ENCODE data around the gene NSG1. TPM values are rescaled to one million over a fixed set of nuclear protein-coding genes. Genes with fewer than 3 reads are reported as not detected.

NSG1 gene, protein sequence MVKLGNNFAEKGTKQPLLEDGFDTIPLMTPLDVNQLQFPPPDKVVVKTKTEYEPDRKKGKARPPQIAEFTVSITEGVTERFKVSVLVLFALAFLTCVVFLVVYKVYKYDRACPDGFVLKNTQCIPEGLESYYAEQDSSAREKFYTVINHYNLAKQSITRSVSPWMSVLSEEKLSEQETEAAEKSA
- 0.58 and 1.5 TPM in 2 replicates for total RNA-seq

DNA sequence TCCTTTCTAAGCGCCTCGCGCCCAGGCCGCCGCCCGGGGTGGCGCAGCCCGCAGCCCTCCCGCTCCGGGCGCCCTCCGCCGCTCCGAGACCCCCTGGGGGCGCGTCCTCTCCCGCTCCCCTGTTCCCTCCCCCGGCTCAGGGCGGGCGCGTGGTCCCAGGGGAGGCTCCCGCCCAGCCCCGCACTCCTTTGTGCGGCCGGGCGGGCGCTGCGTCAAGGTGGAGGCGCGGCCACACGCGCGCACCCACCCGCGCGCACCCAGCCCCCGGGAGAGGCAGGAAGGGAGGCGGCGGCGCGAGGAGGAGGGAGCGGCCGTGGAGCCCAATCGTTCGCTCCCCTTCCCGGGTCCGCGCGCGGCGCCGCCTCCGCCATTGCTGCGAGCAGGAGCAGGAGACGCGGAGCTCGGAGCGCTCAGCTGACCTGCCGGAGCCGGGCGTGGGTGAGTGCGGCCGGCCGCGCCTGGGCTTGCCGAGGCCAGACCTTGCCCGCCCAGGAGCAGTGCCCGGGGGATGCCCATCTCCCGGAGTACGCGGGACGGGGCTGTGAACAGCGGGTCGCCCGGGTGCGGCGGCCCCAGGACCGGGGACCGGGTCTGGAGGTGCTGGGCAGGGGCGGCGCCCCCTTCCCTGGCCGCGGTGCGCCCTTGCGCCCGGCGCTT is at the start of gene NSG1:
TSS of gene NSG1 (plus strand) at position 367 of the 657 bp plus-strand sequence. CDS start 528 bp downstream, outside the sequence.

Other genes with a start within 250 kb of the NSG1 start
- not detected in 2 replicates for gene OTOP1, start 160.2 kb upstream of the NSG1 start, total RNA-seq
- gene TMEM128, start 138.9 kb upstream of the NSG1 start, total RNA-seq, result 17.9 and 24.6 TPM in 2 replicates
- 5.3 and 10.6 TPM in 2 replicates for gene LYAR, start 96.9 kb upstream of the NSG1 start, total RNA-seq
- 2.6 and 2.9 TPM in 2 replicates for gene ZBTB49, start 96.9 kb upstream of the NSG1 start, total RNA-seq
- 23.8 and 37.1 TPM in 2 replicates for gene STX18, start 154.9 kb downstream of the NSG1 start, total RNA-seq